SK-N-SH (cell line): ENCODE results near the gene EFCAB6. TPM values are rescaled to one million over a fixed set of nuclear protein-coding genes. Genes with fewer than 3 reads are reported as not detected.

Source experiments
- CTCF ChIA-PET: fragments of 300-600, 350-600 bp; formaldehyde crosslinking; extraction: SDS; loops from one replicate; lab custom pipeline; 2021; lab: Yijun Ruan, JAX
- POLR2A ChIA-PET: fragments of 350-600 bp; sonication (Branson Sonifier 250); formaldehyde crosslinking; extraction: SDS; loops from one replicate; lab custom pipeline; 2020; ENCODE audit warnings: antibody characterized with exemption, inconsistent platforms; lab: Yijun Ruan, JAX
- DNase-seq: peaks from one replicate; pipeline ENCODE4 v3.0.0; 2012
- H2AFZ ChIP-seq: fragments of 200-600 bp; sonication (generic); 2 replicates; pipeline ENCODE4 v1.8.1; 2016; ENCODE audit warnings: antibody characterized with exemption, mild to moderate bottlenecking, low read depth
- H3F3A ChIP-seq: fragments of 200-600 bp; sonication (generic); replicated peaks from 2 replicates; pipeline ENCODE3; 2016; ENCODE audit warnings: antibody characterized with exemption, mild to moderate bottlenecking; ENCODE audit not compliant: insufficient read depth
- H3K27ac ChIP-seq, 2 experiments: fragments of 200-500 bp in 1 of 2; fragments of 200-600 bp in 1 of 2; sonication (Bioruptor generic) in 1 of 2; sonication (generic), shearing (Covaris generic) in 1 of 2; 2 replicates each; pipeline versions ENCODE4 v1.5.1 to v1.6.1; 2014 to 2016; ENCODE audit warnings: low read depth in 2 of 2, inconsistent platforms in 1 of 2, low read length in 1 of 2, mild to moderate bottlenecking in 1 of 2, mixed read lengths in 1 of 2
- H3K27me3 ChIP-seq: fragments of 200-600 bp; sonication (generic), shearing (Covaris generic); 2 replicates; pipeline ENCODE4 v1.6.1; 2016; ENCODE audit warnings: mixed run types; ENCODE audit not compliant: insufficient read depth
- H3K36me3 ChIP-seq, 2 experiments: fragments of 200-500 bp in 1 of 2; fragments of 200-600 bp in 1 of 2; sonication (Bioruptor generic) in 1 of 2; sonication (generic) in 1 of 2; replicated peaks in 1 of 2; 2 replicates each; pipeline versions ENCODE3 to v1.5.1; 2014 to 2016; ENCODE audit warnings: low read length in 1 of 2, mild to moderate bottlenecking in 1 of 2; ENCODE audit not compliant: insufficient read depth in 2 of 2, control insufficient read depth in 1 of 2
- H3K4me1 ChIP-seq, 2 experiments: fragments of 200-500 bp in 1 of 2; fragments of 200-600 bp in 1 of 2; sonication (Bioruptor generic) in 1 of 2; sonication (generic), shearing (Covaris generic) in 1 of 2; 2 replicates each; pipeline versions ENCODE4 v1.5.1 to v1.6.1; 2014 to 2016; ENCODE audit warnings: low read depth in 1 of 2, low read length in 1 of 2, mixed run types in 1 of 2; ENCODE audit not compliant: insufficient read depth in 2 of 2, control insufficient read depth in 1 of 2
- H3K4me2 ChIP-seq: fragments of 200-600 bp; sonication (generic), shearing (Covaris generic); 2 replicates; pipeline ENCODE4 v1.6.1; 2017; ENCODE audit warnings: mixed run types
- H3K4me3 ChIP-seq, 2 experiments: fragments of 200-500 bp in 1 of 2; fragments of 200-600 bp in 1 of 2; sonication (Bioruptor generic) in 1 of 2; sonication (generic), shearing (Covaris generic) in 1 of 2; 2 replicates each; pipeline versions ENCODE4 v1.5.1 to v1.8.1; 2014 to 2016; ENCODE audit warnings: low read depth in 2 of 2, inconsistent platforms in 1 of 2, low read length in 1 of 2, mild to moderate bottlenecking in 1 of 2, mixed read lengths in 1 of 2, moderate library complexity in 1 of 2
- H3K79me2 ChIP-seq: fragments of 200-600 bp; sonication (generic); 2 replicates; pipeline ENCODE4 v1.8.1; 2017; ENCODE audit warnings: mild to moderate bottlenecking; ENCODE audit not compliant: insufficient read depth
- H3K9ac ChIP-seq: fragments of 200-600 bp; sonication (generic); 2 replicates; pipeline ENCODE4 v1.6.1; 2017; ENCODE audit warnings: mixed run types
- H3K9me2 ChIP-seq: fragments of 200-600 bp; sonication (generic); 2 replicates; pipeline ENCODE4 v1.6.1; 2017; ENCODE audit warnings: mixed run types
- H3K9me3 ChIP-seq: fragments of 200-600 bp; sonication (generic); 2 replicates; pipeline ENCODE4 v1.6.1; 2017; ENCODE audit warnings: mixed run types, mild to moderate bottlenecking, moderate library complexity
- H4K20me1 ChIP-seq: fragments of 200-600 bp; sonication (generic); 2 replicates; pipeline ENCODE4 v1.6.1; 2017; ENCODE audit warnings: mild to moderate bottlenecking, mixed run types; ENCODE audit not compliant: insufficient read depth
- EZH2phosphoT487 ChIP-seq: fragments of 200-600 bp; sonication (generic); IDR thresholded peaks from 2 replicates; pipeline ENCODE4 v1.6.1; 2017; ENCODE audit warnings: low read depth, mixed run types, mild to moderate bottlenecking, antibody characterized with exemption, moderate library complexity, borderline replicate concordance
- FOXJ3 ChIP-seq: sonication (generic); formaldehyde crosslinking; IDR thresholded peaks from 2 replicates; pipeline ENCODE4 v1.5.1; 2020; ENCODE audit warnings: mild to moderate bottlenecking, missing genetic modification reagents
- FOXM1 ChIP-seq: IDR thresholded peaks from 2 replicates; pipeline ENCODE4 v1.4.0; 2012; ENCODE audit warnings: low read depth, mild to moderate bottlenecking
- GABPA ChIP-seq: IDR thresholded peaks from 2 replicates; pipeline ENCODE4 v1.4.0; 2012; ENCODE audit warnings: low read depth, mild to moderate bottlenecking
- MEF2A ChIP-seq: IDR thresholded peaks from 2 replicates; pipeline ENCODE4 v1.4.0; 2012; ENCODE audit warnings: low read depth, borderline replicate concordance
- NFIC ChIP-seq: IDR thresholded peaks from 2 replicates; pipeline ENCODE4 v1.4.0; 2012; ENCODE audit warnings: borderline replicate concordance
- SIN3A ChIP-seq: IDR thresholded peaks from 2 replicates; pipeline ENCODE4 v1.6.1; 2012; ENCODE audit warnings: low read depth, mild to moderate bottlenecking, low read length, moderate library complexity, borderline replicate concordance
- SMC3 ChIP-seq: IDR thresholded peaks from 2 replicates; pipeline ENCODE4 v1.6.1; 2012; ENCODE audit warnings: low read depth, low read length, improper control_type of control experiment
- YY1 ChIP-seq: IDR thresholded peaks from 2 replicates; pipeline ENCODE4 v1.4.0; 2012; ENCODE audit warnings: low read depth, mild to moderate bottlenecking
- ZBTB33 ChIP-seq: IDR thresholded peaks from 2 replicates; pipeline ENCODE4 v1.4.0; 2012; ENCODE audit warnings: low read depth, borderline replicate concordance
- WGBS: methylation state at CpG from one replicate; pipeline ENCODE4 v1.1.6; 2017; ENCODE audit warnings: low lambda C conversion rate; 5-methylcytosine and 5-hydroxymethylcytosine counted together
- polyA plus RNA-seq, 3 experiments: library from polyadenylated mRNA; depleted of rRNA; stranded (reverse); fragments of >200 nt; gene quantifications; 2 replicates each; pipeline ENCODE4 v1.2.3, GENCODE V29; 2012
- TF ChIP-seq, protein P1 (sequence below): IDR thresholded peaks from 2 replicates; pipeline ENCODE4 v1.6.1; 2012; ENCODE audit warnings: mild to moderate bottlenecking, low read depth, low read length, moderate library complexity

EFCAB6 gene
- polyA plus RNA-seq, 1 of the 3 experiments (the other 2 are of a cell fraction): 0.46 TPM

DNA sequence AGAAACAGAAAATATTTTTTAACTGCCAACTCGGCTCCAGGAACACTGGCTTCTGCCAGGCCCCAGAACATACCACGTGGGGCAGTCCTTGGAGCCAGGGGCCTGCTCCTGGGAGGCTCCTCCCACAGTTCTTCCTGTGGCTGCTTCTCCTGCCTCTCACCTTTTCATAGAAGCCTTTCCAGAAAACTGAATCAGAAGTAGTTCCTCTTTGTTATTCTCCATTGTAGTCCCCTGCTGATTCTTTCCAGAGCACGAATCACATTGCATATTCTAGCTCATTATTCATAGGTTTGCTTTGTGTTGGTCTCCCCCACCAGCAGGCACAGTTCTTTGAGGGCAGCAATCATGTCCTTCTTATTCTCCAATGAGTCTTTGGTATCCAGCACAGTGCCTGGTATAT, 106.0 kb downstream of the EFCAB6 start:
- POLR2A ChIA-PET: no interaction called here
- TF ChIP-seq EZH2phosphoT487 (no peak), MEF2A (no peak)
- TF ChIP-seq, protein P1, sequence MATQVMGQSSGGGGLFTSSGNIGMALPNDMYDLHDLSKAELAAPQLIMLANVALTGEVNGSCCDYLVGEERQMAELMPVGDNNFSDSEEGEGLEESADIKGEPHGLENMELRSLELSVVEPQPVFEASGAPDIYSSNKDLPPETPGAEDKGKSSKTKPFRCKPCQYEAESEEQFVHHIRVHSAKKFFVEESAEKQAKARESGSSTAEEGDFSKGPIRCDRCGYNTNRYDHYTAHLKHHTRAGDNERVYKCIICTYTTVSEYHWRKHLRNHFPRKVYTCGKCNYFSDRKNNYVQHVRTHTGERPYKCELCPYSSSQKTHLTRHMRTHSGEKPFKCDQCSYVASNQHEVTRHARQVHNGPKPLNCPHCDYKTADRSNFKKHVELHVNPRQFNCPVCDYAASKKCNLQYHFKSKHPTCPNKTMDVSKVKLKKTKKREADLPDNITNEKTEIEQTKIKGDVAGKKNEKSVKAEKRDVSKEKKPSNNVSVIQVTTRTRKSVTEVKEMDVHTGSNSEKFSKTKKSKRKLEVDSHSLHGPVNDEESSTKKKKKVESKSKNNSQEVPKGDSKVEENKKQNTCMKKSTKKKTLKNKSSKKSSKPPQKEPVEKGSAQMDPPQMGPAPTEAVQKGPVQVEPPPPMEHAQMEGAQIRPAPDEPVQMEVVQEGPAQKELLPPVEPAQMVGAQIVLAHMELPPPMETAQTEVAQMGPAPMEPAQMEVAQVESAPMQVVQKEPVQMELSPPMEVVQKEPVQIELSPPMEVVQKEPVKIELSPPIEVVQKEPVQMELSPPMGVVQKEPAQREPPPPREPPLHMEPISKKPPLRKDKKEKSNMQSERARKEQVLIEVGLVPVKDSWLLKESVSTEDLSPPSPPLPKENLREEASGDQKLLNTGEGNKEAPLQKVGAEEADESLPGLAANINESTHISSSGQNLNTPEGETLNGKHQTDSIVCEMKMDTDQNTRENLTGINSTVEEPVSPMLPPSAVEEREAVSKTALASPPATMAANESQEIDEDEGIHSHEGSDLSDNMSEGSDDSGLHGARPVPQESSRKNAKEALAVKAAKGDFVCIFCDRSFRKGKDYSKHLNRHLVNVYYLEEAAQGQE: no peak
- H3K9me3 ChIP-seq: no peaks in the 10 kb centered on the region
- no peak overlapping the region for H3K27ac ChIP-seq
- 58% methylated on average over 3 of the region's 3 CpGs for WGBS
- H3F3A ChIP-seq: no peaks in the 10 kb centered on the region
- no peaks in the 10 kb centered on the region for H3K9me2 ChIP-seq
- no peaks in the 10 kb centered on the region for H3K36me3 ChIP-seq
- H2AFZ ChIP-seq: no peak overlapping the region
- no peak overlapping the region for H3K9ac ChIP-seq
- CTCF ChIA-PET: no interaction called here
- H3K4me3 ChIP-seq: no peak overlapping the region
- no peak for DNase-seq
- no peaks in the 10 kb centered on the region for H3K79me2 ChIP-seq
- H3K27me3 ChIP-seq: no peaks in the 10 kb centered on the region
- no peak overlapping the region for H3K4me2 ChIP-seq
- H4K20me1 ChIP-seq: no peaks in the 10 kb centered on the region
- H3K4me1 ChIP-seq: no peaks in the 10 kb centered on the region

- no peaks in the 10 kb centered on the region for H4K20me1 ChIP-seq
- no peak for DNase-seq
- no peak overlapping the region for H3K4me2 ChIP-seq
- POLR2A ChIA-PET: no interaction called here
- WGBS: 47% methylated on average over 2 of the region's 2 CpGs
- no peaks in the 10 kb centered on the region for H3K79me2 ChIP-seq
- H3K9me3 ChIP-seq: no peaks in the 10 kb centered on the region
- H3K4me3 ChIP-seq: no peak overlapping the region
- no peaks in the 10 kb centered on the region for H3K27me3 ChIP-seq
- no peaks in the 10 kb centered on the region for H3K36me3 ChIP-seq
- H3K4me1 ChIP-seq: no peaks in the 10 kb centered on the region
- TF ChIP-seq, protein P1: no peak
- TF ChIP-seq MEF2A: no peak
- no peak for TF ChIP-seq NFIC
- TF ChIP-seq GABPA: no peak
- no peak for TF ChIP-seq ZBTB33
- TF ChIP-seq SMC3: no peak
- no peak for TF ChIP-seq SIN3A
- TF ChIP-seq FOXJ3 (CRISPR knock-in tag): no peak
- TF ChIP-seq YY1: no peak
- TF ChIP-seq FOXM1: no peak
- TF ChIP-seq, all 33 proteins: peak for 0
- CTCF ChIA-PET: no interaction called here
- Histone ChIP-seq H3K9ac (no peak overlapping the region), H3K27ac (no peak overlapping the region), H3K9me2 (no peaks in the 10 kb centered on the region), H3F3A (no peaks in the 10 kb centered on the region), H2AFZ (no peak overlapping the region)
Observed at GRCh38 chr22:43704051-43704450, 108.1 kb downstream of the EFCAB6 start.
